ENCODE data around the gene DIDO1. TPM values are rescaled to one million over a fixed set of nuclear protein-coding genes. Genes with fewer than 3 reads are reported as not detected.

Gene DIDO1
- total RNA-seq, 1 donor from 2014 or later, result 89.1 TPM

GRCh38 chr20:62830251-62830650 lies 96.1 kb downstream of the DIDO1 start:
- ChIA-PET POLR2A (no interaction called here), CTCF (no interaction called here)
- H3K9me3 Mint-ChIP-seq, result no peaks in the 10 kb centered on the region
- H3K27ac Mint-ChIP-seq, result no peak overlapping the region
- intact Hi-C loops (cut with micrococcal nuclease), result no loop called here
- H3K4me3 Mint-ChIP-seq, result no peak overlapping the region
- no peak for TF ChIP-seq CTCF (IDR thresholded peaks at IDR 0.05)
- ATAC-seq (ENCODE audit: low read depth) (no peak), DNase-seq (no peak)
- H3K4me1 Mint-ChIP-seq, result peaks cover 39% of the 10 kb centered on the region
- no peaks in the 10 kb centered on the region for H3K27me3 Mint-ChIP-seq
- H3K36me3 Mint-ChIP-seq (ENCODE audit: low read depth), result no peaks in the 10 kb centered on the region

- Mint-ChIP-seq H3K27ac (no peak overlapping the region), H3K9me3 (no peaks in the 10 kb centered on the region), H3K4me1 (peaks cover 41% of the 10 kb centered on the region), H3K4me3 (no peak overlapping the region), H3K36me3 (ENCODE audit: low read depth) (no peaks in the 10 kb centered on the region), H3K27me3 (no peaks in the 10 kb centered on the region)
- intact Hi-C loops (cut with micrococcal nuclease), result no loop called here
- DNase-seq, result no peak
- no peak for ATAC-seq (ENCODE audit: low read depth)
- CTCF ChIA-PET, result no interaction called here
- POLR2A ChIA-PET, result interaction anchor here (0.5 kb wide), 1 partner anchor 796 kb away, joined by 3 read pairs; no protein-coding TSS in a partner anchor
- no peak for TF ChIP-seq CTCF (IDR thresholded peaks at IDR 0.05)
Measured at GRCh38 chr20:62829231-62830230, 96.8 kb downstream of the DIDO1 start.

DNA sequence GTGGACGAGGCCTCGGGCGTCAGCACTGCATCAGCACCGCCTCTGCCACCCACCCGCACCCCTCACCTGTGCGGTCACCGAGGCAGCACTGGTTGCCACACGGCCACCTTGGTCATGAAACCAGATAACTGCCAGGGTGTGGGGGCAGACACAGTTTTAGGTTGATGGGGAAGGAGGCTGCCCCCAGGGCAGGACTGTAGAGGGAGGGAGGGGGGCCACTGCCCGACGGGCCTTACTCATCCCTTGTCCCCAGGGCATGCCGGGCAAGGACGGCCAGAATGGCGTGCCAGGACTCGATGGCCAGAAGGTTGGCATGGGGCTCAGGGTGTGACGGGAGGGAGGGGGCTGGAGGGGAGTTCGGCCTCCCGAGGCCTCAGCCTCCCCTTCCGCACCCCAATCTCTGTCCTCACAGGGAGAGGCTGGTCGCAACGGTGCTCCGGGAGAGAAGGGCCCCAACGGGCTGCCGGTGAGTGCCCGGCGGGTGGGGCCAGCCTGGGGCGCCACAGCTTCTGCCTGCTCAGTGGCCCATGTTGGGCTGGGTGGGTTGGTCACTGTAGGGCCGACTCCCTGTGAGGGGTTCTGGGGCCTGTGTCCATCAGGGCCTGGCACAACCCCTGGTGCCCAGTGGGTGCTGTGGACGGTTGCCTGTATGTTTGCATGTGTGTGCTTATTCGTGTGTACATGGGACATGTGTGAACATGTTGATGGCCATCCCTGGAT lies 97.6 kb downstream of the DIDO1 start:
- intact Hi-C loops (cut with micrococcal nuclease), result no loop called here
- no peak for DNase-seq
- Mint-ChIP-seq H3K27me3 (no peaks in the 10 kb centered on the region), H3K27ac (no peak overlapping the region), H3K36me3 (ENCODE audit: low read depth) (no peaks in the 10 kb centered on the region), H3K4me3 (no peak overlapping the region), H3K9me3 (no peaks in the 10 kb centered on the region), H3K4me1 (peaks cover 39% of the 10 kb centered on the region)
- TF ChIP-seq CTCF (IDR thresholded peaks at IDR 0.05), result no peak
- ATAC-seq (ENCODE audit: low read depth), result no peak
- ChIA-PET CTCF (no interaction called here), POLR2A (interaction anchor here (0.5 kb wide), 1 partner anchor 796 kb away, joined by 3 read pairs; no protein-coding TSS in a partner anchor)

GRCh38 chr20:62828051-62828450 lies 98.3 kb downstream of the DIDO1 start:
- DNase-seq, result no peak
- H3K27ac Mint-ChIP-seq, result no peak overlapping the region
- TF ChIP-seq CTCF (IDR thresholded peaks at IDR 0.05), result no peak
- ChIA-PET POLR2A (no interaction called here), CTCF (no interaction called here)
- intact Hi-C loops (cut with micrococcal nuclease), result no loop called here
- no peaks in the 10 kb centered on the region for H3K27me3 Mint-ChIP-seq
- H3K4me1 Mint-ChIP-seq, result peaks cover 34% of the 10 kb centered on the region
- no peak overlapping the region for H3K4me3 Mint-ChIP-seq
- ATAC-seq (ENCODE audit: low read depth), result no peak
- no peaks in the 10 kb centered on the region for H3K36me3 Mint-ChIP-seq (ENCODE audit: low read depth)
- no peaks in the 10 kb centered on the region for H3K9me3 Mint-ChIP-seq

Other genes starting within 250 kb of the DIDO1 start
- not detected in 2 replicates for gene NTSR1, start 217.7 kb downstream of the DIDO1 start, total RNA-seq
- gene MRGBP, start 130.0 kb downstream of the DIDO1 start, total RNA-seq, result 9.8 and 10.7 TPM in 2 replicates
- 74.6 and 78.9 TPM in 2 replicates for gene OGFR, start 121.7 kb downstream of the DIDO1 start, total RNA-seq
- 33.2 and 37.6 TPM in 2 replicates for gene COL9A3, start 109.5 kb downstream of the DIDO1 start, total RNA-seq
- gene TCFL5, start 64.7 kb downstream of the DIDO1 start, total RNA-seq, result 54.5 and 55.6 TPM in 2 replicates
- 40.9 and 43.1 TPM in 2 replicates for gene GID8, start 11.6 kb upstream of the DIDO1 start, total RNA-seq
- 45.0 and 47.6 TPM in 2 replicates for gene SLC17A9, start 26.2 kb upstream of the DIDO1 start, total RNA-seq
- not detected in 2 replicates for gene BHLHE23, start 80.5 kb upstream of the DIDO1 start, total RNA-seq

Measured in activated B cell treated with CpG ODN at 0.5 μM for 24 hours (primary cell).